Uterus (tissue), 2 donors: ENCODE results near the gene TTC39B.

Experiments
- POLR2A ChIP-seq, 2 donors: fragments of 450-650 bp; IDR thresholded peaks; one replicate each; pipeline ENCODE4 v1.6.1; 2016; ENCODE audit warnings: antibody characterized with exemption in 2 of 2, mild to moderate bottlenecking in 1 of 2, moderate library complexity in 1 of 2
- TF ChIP-seq, protein P1 (sequence below), 4 experiments: fragments of 200-600 bp in 2 of 4; fragments of 450-650 bp in 2 of 4; sonication (generic) in 2 of 4; IDR thresholded peaks; one replicate each; pipeline ENCODE4 v1.5.1; 2016 to 2019; ENCODE audit warnings: antibody characterized with exemption in 4 of 4, mild to moderate bottlenecking in 2 of 4, moderate library complexity in 1 of 4

- TF ChIP-seq, protein P1, sequence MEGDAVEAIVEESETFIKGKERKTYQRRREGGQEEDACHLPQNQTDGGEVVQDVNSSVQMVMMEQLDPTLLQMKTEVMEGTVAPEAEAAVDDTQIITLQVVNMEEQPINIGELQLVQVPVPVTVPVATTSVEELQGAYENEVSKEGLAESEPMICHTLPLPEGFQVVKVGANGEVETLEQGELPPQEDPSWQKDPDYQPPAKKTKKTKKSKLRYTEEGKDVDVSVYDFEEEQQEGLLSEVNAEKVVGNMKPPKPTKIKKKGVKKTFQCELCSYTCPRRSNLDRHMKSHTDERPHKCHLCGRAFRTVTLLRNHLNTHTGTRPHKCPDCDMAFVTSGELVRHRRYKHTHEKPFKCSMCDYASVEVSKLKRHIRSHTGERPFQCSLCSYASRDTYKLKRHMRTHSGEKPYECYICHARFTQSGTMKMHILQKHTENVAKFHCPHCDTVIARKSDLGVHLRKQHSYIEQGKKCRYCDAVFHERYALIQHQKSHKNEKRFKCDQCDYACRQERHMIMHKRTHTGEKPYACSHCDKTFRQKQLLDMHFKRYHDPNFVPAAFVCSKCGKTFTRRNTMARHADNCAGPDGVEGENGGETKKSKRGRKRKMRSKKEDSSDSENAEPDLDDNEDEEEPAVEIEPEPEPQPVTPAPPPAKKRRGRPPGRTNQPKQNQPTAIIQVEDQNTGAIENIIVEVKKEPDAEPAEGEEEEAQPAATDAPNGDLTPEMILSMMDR (IDR thresholded peaks at IDR 0.05): no peak
- no peak for TF ChIP-seq POLR2A (IDR thresholded peaks at IDR 0.05)
Observed at GRCh38 chr9:15238646-15239045, 68.4 kb downstream of the TTC39B start.
